ENCODE results near the gene NOS1AP. TPM values are rescaled to one million over a fixed set of nuclear protein-coding genes. Genes with fewer than 3 reads are reported as not detected.

Gene NOS1AP
- total RNA-seq, 3 donors from 2014 or later, result 11.8 to 17.4 (median 14.3) TPM

- DNase-seq, result peak in 1 of 3 donors; percentile 37
- intact Hi-C loops (cut with DNase I, micrococcal nuclease), result no loop called here
These were observed 89.3 kb downstream of the NOS1AP start for GRCh38 chr1:162158624-162159271.

DNA sequence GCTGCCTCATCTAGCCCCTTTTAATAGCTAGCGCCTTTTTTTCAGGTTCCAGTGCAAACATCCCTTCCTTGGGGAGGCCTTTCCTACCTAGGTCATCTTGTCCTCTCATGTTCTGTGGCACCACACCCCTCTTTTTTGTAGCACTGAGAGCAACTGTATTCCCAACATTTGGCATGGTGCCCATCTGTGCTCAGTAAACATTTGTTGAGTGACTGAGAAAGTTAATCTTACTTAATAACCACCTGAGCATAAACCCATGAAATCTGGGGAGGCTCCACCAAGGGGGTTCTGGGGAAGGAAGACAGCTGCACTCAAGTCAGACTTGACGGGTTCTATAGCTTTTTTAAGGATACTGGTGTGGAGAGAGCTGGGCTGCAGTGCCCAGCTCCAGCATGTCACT is 90.0 kb downstream of the NOS1AP start:
- TF ChIP-seq CTCF (IDR thresholded peaks at IDR 0.05), result no peak
- DNase-seq (peak in 1 of 3 donors; percentile 71), ATAC-seq (peak; percentile 88)
- peaks cover 16% of the 10 kb centered on the region for H3K4me1 ChIP-seq (ENCODE audit: low read depth)
- intact Hi-C loops (cut with DNase I, micrococcal nuclease), result no loop called here
- no peaks in the 10 kb centered on the region for H3K36me3 ChIP-seq (ENCODE audit: low read depth)
- no peak overlapping the region for H3K4me3 ChIP-seq
- H3K9me3 ChIP-seq, result no peaks in the 10 kb centered on the region

More at GRCh38 chr1:162158624-162159271, 89.3 kb downstream of the NOS1AP start:
- no peak overlapping the region for H3K4me3 ChIP-seq
- H3K9me3 ChIP-seq, result no peaks in the 10 kb centered on the region
- H3K36me3 ChIP-seq (ENCODE audit: low read depth), result no peaks in the 10 kb centered on the region
- TF ChIP-seq CTCF (IDR thresholded peaks at IDR 0.05), result no peak
- peaks cover 16% of the 10 kb centered on the region for H3K4me1 ChIP-seq (ENCODE audit: low read depth)
- ATAC-seq, result peak; percentile 90

DNA sequence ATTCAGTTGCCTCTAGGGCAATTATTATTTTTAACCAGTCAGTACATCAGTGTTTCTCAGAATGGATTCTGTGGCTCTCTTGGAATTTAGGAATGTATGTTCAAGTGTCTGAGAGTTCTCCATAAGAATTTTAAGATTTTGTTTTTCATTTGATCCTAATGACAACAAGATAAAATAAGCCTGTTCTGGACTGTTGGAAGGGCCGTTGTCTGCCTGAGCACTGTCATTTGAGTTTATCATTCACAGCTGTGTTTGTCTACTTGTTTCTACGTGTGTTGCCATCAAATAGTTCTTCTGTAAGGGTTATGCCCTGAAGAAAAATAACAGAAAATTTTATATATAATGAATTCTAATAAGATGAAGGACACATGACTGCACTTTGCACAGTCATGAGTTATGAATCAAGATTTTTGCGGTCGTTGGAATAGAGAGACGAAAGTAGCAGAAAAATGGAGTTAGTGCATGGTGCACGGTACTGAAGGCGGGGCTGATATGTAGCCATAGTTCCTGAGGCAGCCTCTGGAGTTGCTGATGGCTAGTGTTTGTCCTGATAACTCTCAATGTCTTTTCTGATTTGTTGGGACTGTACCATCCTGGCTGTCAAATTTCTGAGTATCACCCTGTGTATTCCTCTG is 92.5 kb downstream of the NOS1AP start:
- DNase-seq (no peak), ATAC-seq (no peak)
- Histone ChIP-seq H3K4me1 (ENCODE audit: low read depth) (peaks cover 16% of the 10 kb centered on the region), H3K9me3 (no peaks in the 10 kb centered on the region), H3K4me3 (no peak overlapping the region), H3K36me3 (ENCODE audit: low read depth) (no peaks in the 10 kb centered on the region)
- TF ChIP-seq CTCF (IDR thresholded peaks at IDR 0.05), result no peak
- intact Hi-C loops (cut with DNase I, micrococcal nuclease), result no loop called here

- ATAC-seq (peak; percentile 16), DNase-seq (no peak)
- peaks cover 3% of the 10 kb centered on the region for H3K4me1 ChIP-seq (ENCODE audit: low read depth)
- no peak overlapping the region for H3K4me3 ChIP-seq
- H3K36me3 ChIP-seq (ENCODE audit: low read depth), result no peaks in the 10 kb centered on the region
- intact Hi-C loops (cut with DNase I, micrococcal nuclease), result no loop called here
- no peaks in the 10 kb centered on the region for H3K9me3 ChIP-seq
- TF ChIP-seq CTCF (IDR thresholded peaks at IDR 0.05), result no peak
These were observed 96.0 kb downstream of the NOS1AP start for GRCh38 chr1:162165528-162165927.

DNA sequence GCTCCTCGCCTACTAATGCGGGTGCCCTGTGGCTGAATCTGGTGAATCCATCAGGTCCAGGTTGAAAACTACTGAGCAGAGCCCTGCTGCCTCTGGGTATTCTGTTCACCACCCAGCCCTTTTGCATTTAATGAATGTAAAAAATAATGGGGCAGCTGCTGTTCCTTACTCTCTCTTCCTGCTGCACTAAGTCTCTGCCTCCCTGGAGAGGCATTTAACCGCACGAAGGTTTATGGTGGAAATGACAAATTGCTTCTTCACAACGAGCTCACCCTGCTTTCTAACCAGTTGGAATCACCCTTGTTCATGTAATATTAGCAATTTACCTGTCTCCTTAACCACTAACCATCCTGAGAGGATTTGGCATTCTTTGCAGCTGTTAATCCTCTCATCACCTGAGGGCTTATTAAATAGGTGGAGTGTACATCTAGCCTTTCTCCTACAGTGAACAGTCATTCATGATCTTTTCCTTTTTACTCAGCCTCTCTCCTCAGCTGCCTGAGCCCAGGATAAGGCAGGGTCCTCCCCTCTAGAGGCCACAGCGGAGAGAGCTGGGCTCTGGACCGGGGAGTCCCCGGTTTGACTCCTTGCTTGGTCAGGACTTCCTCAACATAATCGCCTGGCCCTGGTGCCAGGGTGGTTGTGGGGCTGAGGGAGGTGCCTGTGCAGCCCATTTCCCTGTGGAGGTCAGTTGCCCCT is 97.6 kb downstream of the NOS1AP start:
- Histone ChIP-seq H3K36me3 (ENCODE audit: low read depth) (no peaks in the 10 kb centered on the region), H3K4me1 (ENCODE audit: low read depth) (peaks cover 3% of the 10 kb centered on the region), H3K4me3 (no peak overlapping the region), H3K9me3 (no peaks in the 10 kb centered on the region)
- ATAC-seq, result no peak
- intact Hi-C loops (cut with DNase I, micrococcal nuclease), result no loop called here
- TF ChIP-seq CTCF (IDR thresholded peaks at IDR 0.05), result no peak
- no peak for DNase-seq

Measured in mucosa of descending colon (tissue), 3 donors.